CD14-positive monocyte (primary cell): Measurements from ENCODE around the gene LDLR. TPM values are rescaled to one million over a fixed set of nuclear protein-coding genes. Genes with fewer than 3 reads are reported as not detected.

ENCODE experiments used
- DNase-seq, 3 donors: peaks; one replicate each; pipeline ENCODE4 v3.0.0-alpha.2; 2011 to 2022
- H2AFZ ChIP-seq: 2 replicates; pipeline ENCODE4 v1.6.0; 2012; ENCODE audit warnings: mild to moderate bottlenecking, low read depth, low read length, inconsistent platforms; ENCODE audit not compliant: insufficient read depth, poor library complexity, severe bottlenecking
- H3K27ac ChIP-seq, 2 donors: 1 replicate in 1 of 2; 2 replicates in 1 of 2; pipeline ENCODE4 v1.5.1; 2012 to 2013; ENCODE audit warnings: low read length in 2 of 2, control low read depth in 1 of 2, inconsistent platforms in 1 of 2, low read depth in 1 of 2, mild to moderate bottlenecking in 1 of 2
- H3K27me3 ChIP-seq, 2 donors: one replicate each; pipeline versions ENCODE4 v1.6.0 to v1.6.1; 2011 to 2013; ENCODE audit warnings: low read length in 2 of 2; ENCODE audit not compliant: control insufficient read depth in 2 of 2, insufficient read depth in 2 of 2
- H3K36me3 ChIP-seq, 2 donors: replicated peaks in 1 of 2; 1 replicate in 1 of 2; 2 replicates in 1 of 2; pipeline versions ENCODE4 v1.5.1 to v1.6.1; 2012 to 2013; ENCODE audit warnings: low read length in 2 of 2, control low read depth in 1 of 2, inconsistent platforms in 1 of 2, mild to moderate bottlenecking in 1 of 2; ENCODE audit not compliant: insufficient read depth in 2 of 2, control insufficient read depth in 1 of 2
- H3K4me1 ChIP-seq, 2 donors: 1 replicate in 1 of 2; 2 replicates in 1 of 2; pipeline versions ENCODE4 v1.5.1 to v1.6.1; 2012 to 2013; ENCODE audit warnings: low read length in 2 of 2, control low read depth in 1 of 2, inconsistent platforms in 1 of 2, mild to moderate bottlenecking in 1 of 2, moderate library complexity in 1 of 2; ENCODE audit not compliant: insufficient read depth in 2 of 2, control insufficient read depth in 1 of 2
- H3K4me2 ChIP-seq: replicated peaks from 2 replicates; pipeline ENCODE3; 2012; ENCODE audit warnings: low read length, moderate library complexity, mild to moderate bottlenecking; ENCODE audit not compliant: poor library complexity, severe bottlenecking; ENCODE audit errors: extremely low read depth
- H3K4me3 ChIP-seq, 3 experiments: fragments of 200-600 bp in 1 of 3; sonication (generic) in 1 of 3; replicated peaks in 1 of 3; 1 replicate in 2 of 3; 2 replicates in 1 of 3; pipeline ENCODE4 v1.5.1; 2011 to 2013; ENCODE audit warnings: low read length in 3 of 3, mild to moderate bottlenecking in 3 of 3, control low read depth in 2 of 3, low read depth in 2 of 3, inconsistent platforms in 1 of 3, moderate library complexity in 1 of 3
- H3K79me2 ChIP-seq: 2 replicates; pipeline ENCODE4 v1.6.0; 2012; ENCODE audit warnings: mild to moderate bottlenecking, control low read depth, inconsistent platforms, low read length, moderate library complexity; ENCODE audit not compliant: insufficient read depth
- H3K9ac ChIP-seq: 2 replicates; pipeline ENCODE4 v1.6.0; 2017; ENCODE audit warnings: low read length, mild to moderate bottlenecking; ENCODE audit not compliant: insufficient read depth, poor library complexity, severe bottlenecking
- H3K9me3 ChIP-seq, 2 donors: replicated peaks in 1 of 2; 1 replicate in 1 of 2; 2 replicates in 1 of 2; pipeline versions ENCODE4 v1.5.1 to v1.6.1; 2012 to 2013; ENCODE audit warnings: low read length in 2 of 2, control low read depth in 1 of 2; ENCODE audit not compliant: control insufficient read depth in 1 of 2, insufficient read depth in 1 of 2
- H4K20me1 ChIP-seq: 2 replicates; pipeline ENCODE4 v1.6.0; 2012; ENCODE audit warnings: mild to moderate bottlenecking, low read length, control low read depth, moderate library complexity; ENCODE audit not compliant: insufficient read depth
- H3K27ac Mint-ChIP-seq, 7 donors: one replicate each; pipeline ENCODE4 v1.8.0; 2020; ENCODE audit warnings: mild to moderate bottlenecking in 7 of 7, mixed read lengths in 7 of 7, moderate library complexity in 6 of 7, inconsistent platforms in 2 of 7
- H3K27me3 Mint-ChIP-seq, 3 donors: one replicate each; pipeline ENCODE4 v1.8.0; 2021 to 2022; ENCODE audit warnings: low read depth in 3 of 3, mild to moderate bottlenecking in 3 of 3, mixed read lengths in 3 of 3, moderate library complexity in 3 of 3, inconsistent platforms in 1 of 3
- H3K36me3 Mint-ChIP-seq, 2 donors: one replicate each; pipeline ENCODE4 v1.8.0; 2020; ENCODE audit warnings: mixed read lengths in 2 of 2, inconsistent platforms in 1 of 2, mild to moderate bottlenecking in 1 of 2
- H3K4me1 Mint-ChIP-seq: one replicate; pipeline ENCODE4 v1.8.0; 2020; ENCODE audit warnings: mild to moderate bottlenecking, mixed read lengths
- H3K4me3 Mint-ChIP-seq, 2 donors: one replicate each; pipeline ENCODE4 v1.8.0; 2020; ENCODE audit warnings: mild to moderate bottlenecking in 2 of 2, mixed read lengths in 2 of 2, moderate library complexity in 1 of 2
- H3K9me3 Mint-ChIP-seq, 7 donors: one replicate each; pipeline ENCODE4 v1.8.0; 2020 to 2022; ENCODE audit warnings: mixed read lengths in 7 of 7, mild to moderate bottlenecking in 6 of 7, moderate library complexity in 6 of 7, inconsistent platforms in 2 of 7
- WGBS: methylation state at CpG from one replicate; pipeline ENCODE4 v1.1.5; 2013; ENCODE audit warnings: missing lambda C conversion rate; ENCODE audit not compliant: insufficient coverage; 5-methylcytosine and 5-hydroxymethylcytosine counted together
- intact Hi-C, 2 donors: fragments of 100-400 bp; cut with micrococcal nuclease; formaldehyde crosslinking; loops; one replicate each; pipeline versions ENCODE4 v1.15.0 to v1.15.1; 2023
- polyA plus RNA-seq, 3 donors: library from polyadenylated mRNA; depleted of rRNA in 1 of 3; unstranded in 2 of 3; stranded (reverse) in 1 of 3; fragments of 300-500 nt in 2 of 3; fragments of >200 nt in 1 of 3; fragmentation: Illumina TruSeq in 2 of 3; gene quantifications; 1 replicate in 2 of 3; 2 replicates in 1 of 3; pipeline ENCODE4 v1.2.3, GENCODE V29; 2012 to 2021
- TF ChIP-seq, protein P1 (sequence below): fragments of 200-600 bp; IDR thresholded peaks from one replicate; pipeline ENCODE4 v1.8.0; 2022; ENCODE audit warnings: antibody characterized with exemption, mild to moderate bottlenecking

The LDLR gene
- polyA plus RNA-seq, 3 donors, result 14.3 to 21.2 (median 19.8) TPM

- no peaks in the 10 kb centered on the region for H3K9me3 ChIP-seq
- WGBS, result 78% methylated on average over 11 of the region's 15 CpGs
- no peak for DNase-seq
- H3K36me3 Mint-ChIP-seq, result peaks cover 3 to 28% of the 10 kb centered on the region in 2 donors
- H3K4me1 ChIP-seq, result peaks cover 79 to 83% of the 10 kb centered on the region in 2 donors
- no peaks in the 10 kb centered on the region for H3K27me3 Mint-ChIP-seq
- H4K20me1 ChIP-seq, result peaks cover 10% of the 10 kb centered on the region
- H3K27ac ChIP-seq, result peak overlapping the region; percentile 97 to 99
- H3K4me3 Mint-ChIP-seq, result peak overlapping the region in 1 of 2 donors; percentile 7
- intact Hi-C loops, result no loop called here
- H3K79me2 ChIP-seq, result peaks cover 48% of the 10 kb centered on the region
- H3K4me2 ChIP-seq, result no peak overlapping the region
- H3K36me3 ChIP-seq, result no peaks in the 10 kb centered on the region
- peak overlapping the region; percentile 99 to 100 (median 100) for H3K27ac Mint-ChIP-seq
- peaks cover 0 to 5% of the 10 kb centered on the region in 2 donors for H3K27me3 ChIP-seq
- peaks cover 0 to 3% (median 0%) of the 10 kb centered on the region in 7 donors for H3K9me3 Mint-ChIP-seq
- no peak overlapping the region for H2AFZ ChIP-seq
- peaks cover 64% of the 10 kb centered on the region for H3K4me1 Mint-ChIP-seq
- peak overlapping the region; percentile 88 for H3K9ac ChIP-seq
- TF ChIP-seq, protein P1, sequence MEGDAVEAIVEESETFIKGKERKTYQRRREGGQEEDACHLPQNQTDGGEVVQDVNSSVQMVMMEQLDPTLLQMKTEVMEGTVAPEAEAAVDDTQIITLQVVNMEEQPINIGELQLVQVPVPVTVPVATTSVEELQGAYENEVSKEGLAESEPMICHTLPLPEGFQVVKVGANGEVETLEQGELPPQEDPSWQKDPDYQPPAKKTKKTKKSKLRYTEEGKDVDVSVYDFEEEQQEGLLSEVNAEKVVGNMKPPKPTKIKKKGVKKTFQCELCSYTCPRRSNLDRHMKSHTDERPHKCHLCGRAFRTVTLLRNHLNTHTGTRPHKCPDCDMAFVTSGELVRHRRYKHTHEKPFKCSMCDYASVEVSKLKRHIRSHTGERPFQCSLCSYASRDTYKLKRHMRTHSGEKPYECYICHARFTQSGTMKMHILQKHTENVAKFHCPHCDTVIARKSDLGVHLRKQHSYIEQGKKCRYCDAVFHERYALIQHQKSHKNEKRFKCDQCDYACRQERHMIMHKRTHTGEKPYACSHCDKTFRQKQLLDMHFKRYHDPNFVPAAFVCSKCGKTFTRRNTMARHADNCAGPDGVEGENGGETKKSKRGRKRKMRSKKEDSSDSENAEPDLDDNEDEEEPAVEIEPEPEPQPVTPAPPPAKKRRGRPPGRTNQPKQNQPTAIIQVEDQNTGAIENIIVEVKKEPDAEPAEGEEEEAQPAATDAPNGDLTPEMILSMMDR, result no peak
- H3K4me3 ChIP-seq, result peak overlapping the region in 1 of 3 experiments; percentile 21
Observed at GRCh38 chr19:11093689-11094238, 4.5 kb downstream of the LDLR start.

DNA sequence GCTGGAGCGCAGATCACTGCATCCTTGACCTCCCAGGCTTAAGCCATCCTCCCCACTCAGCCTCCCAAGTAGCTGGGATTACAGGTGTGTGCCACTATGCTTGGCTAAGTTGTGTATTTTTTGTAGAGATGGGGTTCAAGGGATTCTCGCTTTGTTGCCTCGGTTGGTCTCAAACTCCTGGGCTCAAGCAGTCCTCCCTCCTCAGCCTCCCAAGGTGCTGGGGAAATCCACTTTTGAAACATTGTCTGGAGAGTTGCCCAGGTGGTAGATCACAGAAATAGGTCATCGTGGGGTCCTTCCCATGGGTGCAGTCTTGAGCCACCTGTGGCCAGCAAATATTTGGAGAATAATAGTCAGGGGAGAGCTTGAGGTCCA, 5.2 kb downstream of the LDLR start:
- peak overlapping the region in 1 of 2 donors; percentile 64 for H3K4me3 Mint-ChIP-seq
- peaks cover 6 to 31% of the 10 kb centered on the region in 2 donors for H3K36me3 Mint-ChIP-seq
- H4K20me1 ChIP-seq, result peaks cover 10% of the 10 kb centered on the region
- TF ChIP-seq, protein P1, result no peak
- DNase-seq, result no peak
- peaks cover 0 to 3% (median 0%) of the 10 kb centered on the region in 7 donors for H3K9me3 Mint-ChIP-seq
- H3K4me3 ChIP-seq, result peak overlapping the region in 1 of 3 experiments; percentile 55
- H3K4me1 ChIP-seq, result peaks cover 71 to 76% of the 10 kb centered on the region in 2 donors
- no peak overlapping the region for H3K9ac ChIP-seq
- no peak overlapping the region for H2AFZ ChIP-seq
- peaks cover 58% of the 10 kb centered on the region for H3K4me1 Mint-ChIP-seq
- H3K36me3 ChIP-seq, result peaks cover 0 to 2% of the 10 kb centered on the region in 2 donors
- H3K9me3 ChIP-seq, result no peaks in the 10 kb centered on the region
- H3K27ac ChIP-seq, result peak overlapping the region; percentile 37 to 74
- H3K27ac Mint-ChIP-seq, result peak overlapping the region; percentile 87 to 100 (median 100)
- H3K4me2 ChIP-seq, result peak overlapping the region; percentile 62
- H3K27me3 ChIP-seq, result no peaks in the 10 kb centered on the region
- H3K27me3 Mint-ChIP-seq, result peaks cover 0 to 2% (median 0%) of the 10 kb centered on the region in 3 donors
- intact Hi-C loops, result no loop called here
- H3K79me2 ChIP-seq, result peaks cover 48% of the 10 kb centered on the region
- WGBS, result 40% methylated on average over 1 of the region's 4 CpGs
